Neuronal stem cell (in vitro differentiated cells): Measurements from ENCODE around the gene KCNE4.

Experiments
- DNase-seq: peaks from one replicate; pipeline ENCODE4 v3.0.0-alpha.2; 2013; ENCODE audit warnings: low spot score
- H2AFZ ChIP-seq: one replicate; pipeline ENCODE4 v1.6.1; 2013; ENCODE audit warnings: mild to moderate bottlenecking, low read length, inconsistent platforms
- H2AK5ac ChIP-seq: 2 replicates; pipeline ENCODE4 v1.6.1; 2013; ENCODE audit warnings: low read depth, mild to moderate bottlenecking, inconsistent platforms, low read length, moderate library complexity, mixed read lengths
- H2BK120ac ChIP-seq: 2 replicates; pipeline ENCODE4 v1.6.1; 2013; ENCODE audit warnings: low read depth, mild to moderate bottlenecking, inconsistent platforms, low read length, moderate library complexity, mixed read lengths
- H2BK12ac ChIP-seq: one replicate; pipeline ENCODE4 v1.6.1; 2013; ENCODE audit warnings: low read length, inconsistent platforms
- H2BK15ac ChIP-seq: 2 replicates; pipeline ENCODE4 v1.6.1; 2013; ENCODE audit warnings: mild to moderate bottlenecking, low read length, inconsistent platforms, mixed read lengths
- H2BK5ac ChIP-seq: one replicate; pipeline ENCODE4 v1.6.1; 2013; ENCODE audit warnings: inconsistent platforms, mild to moderate bottlenecking, low read length, moderate library complexity
- H3K14ac ChIP-seq: one replicate; pipeline ENCODE4 v1.6.1; 2013; ENCODE audit warnings: low read length, inconsistent platforms
- H3K18ac ChIP-seq: 2 replicates; pipeline ENCODE4 v1.6.1; 2013; ENCODE audit warnings: low read length, inconsistent platforms
- H3K23ac ChIP-seq: 2 replicates; pipeline ENCODE4 v1.6.1; 2013; ENCODE audit warnings: low read depth, mild to moderate bottlenecking, mixed read lengths, low read length, inconsistent platforms; ENCODE audit not compliant: poor library complexity
- H3K27ac ChIP-seq: replicated peaks from 3 replicates; pipeline ENCODE4 v1.5.1; 2013; ENCODE audit warnings: low read length, inconsistent platforms
- H3K27me3 ChIP-seq, 3 experiments: 2 replicates each; pipeline ENCODE4 v1.6.1; 2013; ENCODE audit warnings: low read length in 3 of 3, mild to moderate bottlenecking in 2 of 3, inconsistent platforms in 1 of 3, low read depth in 1 of 3, mixed read lengths in 1 of 3, moderate library complexity in 1 of 3; ENCODE audit not compliant: control insufficient read depth in 3 of 3, insufficient read depth in 3 of 3
- H3K36me3 ChIP-seq, 2 donors: replicated peaks in 1 of 2; 2 replicates each; pipeline ENCODE4 v1.6.1; 2013; ENCODE audit warnings: low read length in 2 of 2; ENCODE audit not compliant: control insufficient read depth in 2 of 2, insufficient read depth in 2 of 2
- H3K4ac ChIP-seq: 2 replicates; pipeline ENCODE4 v1.6.1; 2013; ENCODE audit warnings: inconsistent platforms, mild to moderate bottlenecking, low read length, moderate library complexity
- H3K4me1 ChIP-seq, 2 donors: 1 replicate in 1 of 2; 2 replicates in 1 of 2; pipeline ENCODE4 v1.6.1; 2013; ENCODE audit warnings: low read length in 2 of 2, low read depth in 1 of 2; ENCODE audit not compliant: control insufficient read depth in 2 of 2, insufficient read depth in 1 of 2
- H3K4me2 ChIP-seq: one replicate; pipeline ENCODE4 v1.6.1; 2013; ENCODE audit warnings: mild to moderate bottlenecking, low read length, inconsistent platforms; ENCODE audit not compliant: insufficient read depth, poor library complexity, severe bottlenecking
- H3K4me3 ChIP-seq, 2 donors: 2 replicates each; pipeline ENCODE4 v1.5.1; 2013; ENCODE audit warnings: low read length in 2 of 2, mild to moderate bottlenecking in 2 of 2, inconsistent platforms in 1 of 2, moderate library complexity in 1 of 2
- H3K79me1 ChIP-seq: one replicate; pipeline ENCODE4 v1.6.1; 2013; ENCODE audit warnings: low read depth, mild to moderate bottlenecking, inconsistent platforms, low read length, moderate library complexity
- H3K9ac ChIP-seq: one replicate; pipeline ENCODE4 v1.6.1; 2013; ENCODE audit warnings: mild to moderate bottlenecking, low read depth, low read length, inconsistent platforms; ENCODE audit not compliant: poor library complexity
- H3K9me3 ChIP-seq, 2 donors: replicated peaks in 1 of 2; 2 replicates each; pipeline versions ENCODE3 to v1.6.1; 2013; ENCODE audit warnings: low read length in 2 of 2, mild to moderate bottlenecking in 2 of 2, inconsistent platforms in 1 of 2, low read depth in 1 of 2, mixed read lengths in 1 of 2, moderate library complexity in 1 of 2; ENCODE audit not compliant: control insufficient read depth in 2 of 2, insufficient read depth in 1 of 2
- H4K8ac ChIP-seq: one replicate; pipeline ENCODE4 v1.6.1; 2013; ENCODE audit warnings: low read depth, mild to moderate bottlenecking, inconsistent platforms, low read length, moderate library complexity
- H4K91ac ChIP-seq: one replicate; pipeline ENCODE4 v1.6.1; 2013; ENCODE audit warnings: low read length, low read depth, mild to moderate bottlenecking, inconsistent platforms; ENCODE audit not compliant: poor library complexity
- WGBS, 2 donors: extraction: QIAGEN DNeasy Blood & Tissue Kit; methylation state at CpG; one replicate each; pipeline ENCODE4 v1.1.7; 2013; ENCODE audit warnings: missing lambda C conversion rate in 2 of 2, mixed read lengths in 1 of 2; ENCODE audit not compliant: insufficient read length in 2 of 2, insufficient replicate concordance in 1 of 2; ENCODE audit errors: extremely low coverage in 2 of 2; 5-methylcytosine and 5-hydroxymethylcytosine counted together

The KCNE4 gene

GRCh38 chr2:223104336-223105132 is 52.5 kb downstream of the KCNE4 start:
- Histone ChIP-seq H3K9ac (no peak overlapping the region), H4K8ac (no peak overlapping the region), H2BK12ac (no peak overlapping the region), H3K14ac (no peak overlapping the region), H3K27ac (no peak overlapping the region), H3K23ac (no peak overlapping the region), H3K18ac (no peak overlapping the region), H4K91ac (no peak overlapping the region), H2BK15ac (no peak overlapping the region), H3K27me3 (no peaks in the 10 kb centered on the region), H2BK5ac (no peak overlapping the region), H3K4me3 (no peak overlapping the region), H2BK120ac (no peak overlapping the region), H3K4me1 (no peaks in the 10 kb centered on the region), H3K79me1 (no peaks in the 10 kb centered on the region), H2AK5ac (no peak overlapping the region), H3K4ac (no peak overlapping the region), H3K4me2 (no peak overlapping the region), H3K36me3 (no peaks in the 10 kb centered on the region), H2AFZ (no peak overlapping the region), H3K9me3 (no peaks in the 10 kb centered on the region)
- no peak for DNase-seq
- WGBS, 2 donors = no CpG with 5 or more reads among the region's 8 CpGs
